Upper lobe of right lung (tissue), 1 donor: Measurements from ENCODE around the gene RASAL2. TPM values are rescaled to one million over a fixed set of nuclear protein-coding genes. Genes with fewer than 3 reads are reported as not detected.

ENCODE experiments used
- ATAC-seq: fragments of 200-7000 bp; cut with Tn5 transposase; one replicate; pipeline ENCODE4 v1.9.1; 2020; ENCODE audit warnings: mild to moderate bottlenecking, moderate library complexity
- DNase-seq: peaks from one replicate; pipeline ENCODE4 v3.0.0-alpha.2; 2020
- H3K27ac ChIP-seq: fragments of 200-600 bp; one replicate; pipeline ENCODE4 v1.8.0; 2022
- H3K27me3 ChIP-seq: fragments of 200-600 bp; one replicate; pipeline ENCODE4 v1.8.0; 2022; ENCODE audit warnings: mild to moderate bottlenecking
- H3K36me3 ChIP-seq: fragments of 200-600 bp; one replicate; pipeline ENCODE4 v1.8.0; 2022
- H3K4me1 ChIP-seq: fragments of 200-600 bp; one replicate; pipeline ENCODE4 v1.8.0; 2022
- H3K4me3 ChIP-seq: fragments of 200-600 bp; one replicate; pipeline ENCODE4 v1.8.0; 2022; ENCODE audit warnings: mild to moderate bottlenecking
- H3K9me3 ChIP-seq: fragments of 200-600 bp; one replicate; pipeline ENCODE4 v1.8.0; 2022
- CTCF ChIP-seq: fragments of 200-600 bp; IDR thresholded peaks from one replicate; pipeline ENCODE4 v1.8.0; 2022; ENCODE audit warnings: antibody characterized with exemption
- intact Hi-C: fragments of 100-400 bp; cut with DNase I; formaldehyde crosslinking; loops from one replicate; pipeline ENCODE4 v1.11.0; 2022
- total RNA-seq: library from RNA; stranded (reverse); fragmentation: NEBNext Ultra II Directional; extraction: Animal tissue kit (Norgen Biotek cat#: 25700); gene quantifications from one replicate; pipeline ENCODE4 v1.2.1, GENCODE V29; 2021
- donor health status: DM: no; HTN: yes; CAD: no; lungs with severe emphysema.

RASAL2 gene
- total RNA-seq, 1 donor from 2014 or later: 39.4 TPM

DNA sequence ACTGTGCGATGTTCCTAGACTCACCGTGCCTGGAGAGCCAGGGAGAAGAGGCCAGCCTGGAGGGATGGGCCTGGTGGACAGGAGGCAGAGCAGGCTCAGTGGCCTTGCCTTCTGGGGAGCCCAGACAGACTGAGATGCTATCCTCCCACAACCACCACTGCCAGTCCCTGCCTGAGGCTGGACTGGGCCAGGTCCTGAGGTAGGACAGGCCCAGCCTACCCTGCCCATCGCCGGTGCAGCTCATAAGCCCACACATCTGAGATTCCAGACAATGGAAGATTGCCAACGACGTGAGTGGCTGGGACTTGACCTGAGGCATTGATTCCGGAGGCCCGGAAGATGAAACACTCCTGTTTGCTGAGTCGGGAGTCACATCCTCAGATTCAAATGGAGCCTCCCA is 397.1 kb downstream of the RASAL2 start:
- Histone ChIP-seq H3K27ac (no peak overlapping the region), H3K9me3 (no peaks in the 10 kb centered on the region), H3K4me1 (peaks cover 12% of the 10 kb centered on the region), H3K27me3 (no peaks in the 10 kb centered on the region), H3K4me3 (no peak overlapping the region), H3K36me3 (no peaks in the 10 kb centered on the region)
- ATAC-seq (no peak), DNase-seq (no peak)
- TF ChIP-seq CTCF: no peak
- intact Hi-C loops: no loop called here

GRCh38 chr1:178491721-178492120 is 397.8 kb downstream of the RASAL2 start:
- H3K9me3 ChIP-seq: no peaks in the 10 kb centered on the region

DNA sequence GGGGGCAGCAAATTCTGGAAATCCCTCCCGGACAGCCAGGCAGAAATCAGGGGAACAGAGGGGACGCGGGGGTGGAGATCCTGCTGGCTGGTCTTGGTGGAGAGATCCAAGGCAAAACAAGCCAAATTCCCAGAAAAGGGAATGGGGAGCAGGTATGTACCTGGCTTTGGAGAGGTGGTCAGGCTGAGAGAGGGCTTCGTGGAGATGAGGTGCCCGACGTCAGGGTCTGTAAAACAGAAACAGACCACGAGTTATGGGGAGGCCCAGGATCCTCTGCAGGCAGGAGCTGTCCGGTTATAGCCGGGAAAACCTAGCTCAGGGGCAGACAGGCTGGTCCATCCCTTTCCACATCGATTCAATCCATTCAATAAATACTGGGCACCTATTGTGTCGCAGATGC is 398.4 kb downstream of the RASAL2 start:
- ATAC-seq: no peak
- H3K4me1 ChIP-seq: no peaks in the 10 kb centered on the region
- no peak for DNase-seq
- H3K4me3 ChIP-seq: no peak overlapping the region
- no peaks in the 10 kb centered on the region for H3K9me3 ChIP-seq
- no peak overlapping the region for H3K27ac ChIP-seq
- no peaks in the 10 kb centered on the region for H3K27me3 ChIP-seq
- no peak for TF ChIP-seq CTCF
- H3K36me3 ChIP-seq: no peaks in the 10 kb centered on the region
- intact Hi-C loops: no loop called here

More at GRCh38 chr1:178491721-178492120, 397.8 kb downstream of the RASAL2 start:
- no peak for DNase-seq
- H3K4me1 ChIP-seq: peaks cover 4% of the 10 kb centered on the region
- no peaks in the 10 kb centered on the region for H3K36me3 ChIP-seq
- no peak for TF ChIP-seq CTCF
- no peaks in the 10 kb centered on the region for H3K27me3 ChIP-seq
- no peak overlapping the region for H3K4me3 ChIP-seq
- intact Hi-C loops: no loop called here
- ATAC-seq: no peak
- no peak overlapping the region for H3K27ac ChIP-seq

DNA sequence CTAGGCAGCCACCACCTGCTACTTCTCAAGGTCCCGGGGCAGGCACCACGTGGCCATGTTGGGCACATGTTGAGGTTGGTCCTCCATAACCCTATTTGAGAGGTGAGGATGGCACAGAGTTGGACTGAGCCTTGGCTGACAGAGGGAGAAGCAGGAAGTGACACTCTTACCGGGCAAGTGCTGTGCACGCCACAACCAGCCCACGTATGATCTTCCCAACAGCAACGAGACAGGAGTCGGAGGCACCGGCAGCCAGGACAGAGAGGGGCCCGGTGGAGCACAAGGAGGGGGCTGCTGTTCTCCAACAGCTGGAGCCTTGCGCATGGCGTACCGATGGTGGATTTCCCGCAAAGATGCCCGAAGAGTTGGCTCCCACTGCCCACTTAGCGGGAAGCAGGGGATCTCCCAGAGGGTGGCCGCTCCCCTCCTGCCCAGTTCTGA is 399.4 kb downstream of the RASAL2 start:
- no peak overlapping the region for H3K27ac ChIP-seq
- no peaks in the 10 kb centered on the region for H3K36me3 ChIP-seq
- no peaks in the 10 kb centered on the region for H3K27me3 ChIP-seq
- TF ChIP-seq CTCF: no peak
- DNase-seq: no peak
- no peak overlapping the region for H3K4me3 ChIP-seq
- intact Hi-C loops: no loop called here
- H3K9me3 ChIP-seq: no peaks in the 10 kb centered on the region
- no peaks in the 10 kb centered on the region for H3K4me1 ChIP-seq
- ATAC-seq: no peak

DNA sequence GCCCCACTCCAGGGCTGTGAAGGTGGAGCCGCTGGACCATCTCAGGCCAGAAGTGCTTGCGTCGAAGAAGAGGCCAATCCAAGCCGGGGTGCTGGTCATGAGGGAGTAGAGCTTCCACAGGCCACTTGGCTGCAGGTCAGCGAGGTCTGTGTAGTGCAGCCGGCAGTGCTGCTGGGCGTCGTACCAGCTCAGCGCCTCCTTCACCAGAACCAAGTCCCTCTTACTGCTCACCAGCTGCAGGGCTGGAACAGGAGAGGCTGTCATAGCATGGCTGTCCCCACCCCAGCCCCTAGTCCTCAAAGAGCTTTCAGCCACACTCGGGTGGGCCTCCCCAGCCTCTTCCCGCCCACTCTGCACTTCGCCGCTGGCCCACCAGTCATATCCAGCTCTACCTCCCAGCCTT is 400.7 kb downstream of the RASAL2 start:
- intact Hi-C loops: no loop called here
- DNase-seq: no peak
- Histone ChIP-seq H3K36me3 (no peaks in the 10 kb centered on the region), H3K9me3 (no peaks in the 10 kb centered on the region), H3K4me3 (no peak overlapping the region), H3K4me1 (no peaks in the 10 kb centered on the region), H3K27ac (no peak overlapping the region), H3K27me3 (no peaks in the 10 kb centered on the region)
- no peak for TF ChIP-seq CTCF
- no peak for ATAC-seq

DNA sequence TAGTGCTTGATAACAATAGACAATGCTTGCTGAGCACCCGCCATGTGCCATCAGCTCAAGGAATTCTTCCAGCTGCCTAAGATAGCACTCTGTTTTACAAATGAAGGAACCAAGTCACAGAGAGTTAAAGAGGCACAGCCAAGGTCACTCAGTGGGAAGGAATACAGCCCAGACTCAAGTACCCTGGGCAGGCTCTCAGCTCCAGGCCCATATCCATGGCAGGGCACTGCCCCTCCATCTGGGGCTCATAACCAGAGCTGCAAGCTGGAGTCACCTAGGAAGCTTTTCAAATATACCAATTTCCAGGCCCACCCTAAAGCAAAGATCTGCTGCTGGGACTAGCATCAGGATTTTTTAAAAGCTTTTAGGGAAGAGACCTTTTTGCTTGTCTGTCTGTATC is 401.3 kb downstream of the RASAL2 start:
- Histone ChIP-seq H3K9me3 (no peaks in the 10 kb centered on the region), H3K4me1 (no peaks in the 10 kb centered on the region), H3K36me3 (no peaks in the 10 kb centered on the region), H3K4me3 (no peak overlapping the region), H3K27me3 (no peaks in the 10 kb centered on the region), H3K27ac (no peak overlapping the region)
- intact Hi-C loops: no loop called here
- ATAC-seq (no peak), DNase-seq (no peak)
- TF ChIP-seq CTCF: no peak
